ELR (cell line): Measurements from ENCODE around the gene ZIC5.
"Not testable (repeated sequence)": the region's sequence is repeated elsewhere in the genome, so short reads cannot be mapped to it uniquely, and the experiment has no call there.

Source experiments
- DNase-seq: peaks from one replicate; pipeline ENCODE4 v3.0.0-alpha.2; 2015; ENCODE audit warnings: low read depth

ZIC5 gene

DNA sequence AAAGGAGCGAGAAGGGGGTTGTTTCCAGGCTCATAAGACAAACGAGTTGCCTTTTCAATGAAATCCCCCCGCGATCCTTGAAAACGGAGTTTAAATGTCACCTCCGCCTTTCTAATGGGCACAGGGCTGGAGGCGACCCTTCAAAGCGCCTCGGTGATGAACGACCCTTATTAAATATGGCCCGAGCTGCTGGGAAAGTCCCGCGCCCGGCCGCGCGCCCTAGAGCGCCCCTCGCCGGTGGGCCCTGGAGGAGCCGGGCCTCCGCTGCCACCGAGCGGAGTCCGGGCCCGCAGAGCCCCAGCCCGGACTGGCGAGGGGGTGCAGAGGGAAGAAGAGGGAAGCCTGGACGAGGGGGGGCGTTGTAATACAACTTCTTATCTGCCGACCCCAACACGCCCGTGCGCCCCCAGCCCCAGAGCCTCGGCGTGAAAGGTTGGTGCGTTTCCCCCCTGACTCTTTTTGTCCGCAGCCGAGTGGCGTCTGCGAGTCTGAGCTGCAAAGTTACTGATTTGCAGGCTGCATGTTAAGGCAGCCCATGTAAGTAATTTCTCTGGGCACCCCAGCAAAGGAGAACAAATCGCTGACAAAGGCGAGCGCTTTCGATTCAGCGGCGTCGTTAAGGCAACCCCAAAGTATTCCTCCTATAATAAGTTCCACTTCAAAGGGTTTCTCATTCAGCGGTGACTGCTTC is 11.9 kb downstream of the ZIC5 start:
- no peak for DNase-seq

DNA sequence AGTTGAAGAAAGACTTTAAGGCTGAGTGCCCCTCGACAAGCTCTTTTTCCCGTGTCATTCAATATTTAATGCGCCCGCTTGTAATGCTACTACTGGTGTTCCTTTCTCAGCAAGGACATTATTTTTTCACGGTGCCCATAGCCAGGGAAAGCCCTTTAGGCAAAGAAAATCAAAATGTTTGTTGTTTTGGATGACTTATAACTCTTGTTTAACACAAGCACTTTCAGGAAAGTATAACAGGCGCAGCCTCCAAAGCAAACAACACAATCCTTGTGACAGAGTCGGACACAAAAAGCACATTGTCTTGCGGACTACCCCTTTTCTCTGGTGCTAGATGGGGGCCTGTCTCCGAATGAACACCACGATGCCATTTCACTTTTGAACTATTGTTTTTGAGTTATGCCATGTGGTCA is 12.4 kb downstream of the ZIC5 start:
- no peak for DNase-seq

DNA sequence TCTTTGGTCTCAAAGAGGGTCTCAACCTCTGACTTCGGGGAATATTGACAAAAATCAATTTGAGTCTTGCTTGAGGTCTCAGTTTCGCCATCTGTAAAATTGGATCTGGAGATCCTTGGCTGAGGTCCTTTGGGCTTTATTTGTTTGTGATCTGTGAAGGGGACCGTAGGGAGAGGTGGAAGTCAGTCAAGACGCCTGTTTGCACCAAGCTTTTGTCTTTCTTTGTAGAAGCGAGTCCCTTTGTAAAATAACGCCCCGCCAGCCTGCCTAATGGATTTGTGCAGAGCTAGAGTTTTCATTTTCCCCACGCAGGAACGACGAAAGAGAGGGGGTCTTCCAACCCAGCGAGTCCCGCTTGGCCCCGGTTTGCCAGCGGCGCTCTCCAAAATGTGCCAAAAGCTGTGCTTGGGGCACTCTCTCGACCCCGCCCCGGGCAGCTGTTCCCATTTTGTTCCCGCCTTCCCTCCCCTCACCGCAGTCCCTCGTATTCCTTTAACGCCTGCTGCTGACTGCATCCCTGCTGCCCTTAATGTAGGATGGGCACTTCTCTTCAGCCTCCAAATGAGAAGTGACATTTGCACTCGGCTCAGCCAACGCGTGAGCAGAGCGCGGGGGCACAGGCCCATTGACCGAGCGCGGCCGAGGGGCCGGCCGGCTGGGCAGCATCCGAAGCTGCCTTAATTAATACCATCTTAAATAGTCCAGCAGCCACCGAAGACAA is 13.0 kb downstream of the ZIC5 start:
- DNase-seq: no peak

DNA sequence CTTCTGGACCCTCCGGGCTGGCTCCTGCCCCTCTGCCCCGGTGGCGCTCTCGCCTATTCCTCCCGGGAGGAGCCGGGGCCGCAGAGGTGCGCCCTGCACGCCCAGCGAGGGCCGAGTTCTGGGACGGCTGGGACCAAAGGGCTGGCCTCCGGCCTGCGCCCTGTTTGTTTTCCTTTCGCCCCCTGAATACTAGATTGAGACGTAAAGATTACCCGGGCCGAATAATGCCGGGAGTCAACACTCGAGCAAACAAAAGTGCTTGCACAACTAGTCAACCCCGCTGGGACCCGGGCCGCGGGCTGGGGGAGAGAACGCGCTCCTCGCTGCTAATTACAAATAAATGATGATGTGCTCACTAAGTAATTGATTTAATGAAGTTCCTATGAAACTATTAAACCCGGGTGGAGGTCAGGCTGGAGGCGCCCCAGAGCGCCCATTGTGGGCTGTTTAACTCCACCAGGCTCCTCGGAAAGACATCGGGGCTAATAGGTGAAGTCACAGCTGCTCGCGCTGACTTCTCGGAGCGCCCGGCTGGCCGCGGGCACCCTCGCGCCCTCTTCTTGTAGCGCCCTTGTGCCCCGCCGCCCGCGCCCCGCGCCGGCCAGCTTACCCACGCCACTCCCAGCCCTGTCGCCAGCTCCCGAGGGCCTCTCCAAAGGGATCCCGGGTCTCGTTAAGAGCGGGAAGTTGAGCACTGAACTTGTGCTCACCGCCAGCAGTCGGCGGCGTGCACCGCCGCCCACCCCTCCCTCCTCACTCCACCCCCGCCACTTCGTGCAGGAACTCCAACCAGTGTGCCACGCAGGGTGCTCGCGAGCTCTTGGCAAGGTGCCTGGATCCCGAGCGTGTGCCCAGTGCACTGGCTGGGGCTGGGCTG is 14.9 kb downstream of the ZIC5 start:
- DNase-seq: no peak

- no peak for DNase-seq
Observed at GRCh38 chr13:99955747-99956472, 15.7 kb downstream of the ZIC5 start.

DNA sequence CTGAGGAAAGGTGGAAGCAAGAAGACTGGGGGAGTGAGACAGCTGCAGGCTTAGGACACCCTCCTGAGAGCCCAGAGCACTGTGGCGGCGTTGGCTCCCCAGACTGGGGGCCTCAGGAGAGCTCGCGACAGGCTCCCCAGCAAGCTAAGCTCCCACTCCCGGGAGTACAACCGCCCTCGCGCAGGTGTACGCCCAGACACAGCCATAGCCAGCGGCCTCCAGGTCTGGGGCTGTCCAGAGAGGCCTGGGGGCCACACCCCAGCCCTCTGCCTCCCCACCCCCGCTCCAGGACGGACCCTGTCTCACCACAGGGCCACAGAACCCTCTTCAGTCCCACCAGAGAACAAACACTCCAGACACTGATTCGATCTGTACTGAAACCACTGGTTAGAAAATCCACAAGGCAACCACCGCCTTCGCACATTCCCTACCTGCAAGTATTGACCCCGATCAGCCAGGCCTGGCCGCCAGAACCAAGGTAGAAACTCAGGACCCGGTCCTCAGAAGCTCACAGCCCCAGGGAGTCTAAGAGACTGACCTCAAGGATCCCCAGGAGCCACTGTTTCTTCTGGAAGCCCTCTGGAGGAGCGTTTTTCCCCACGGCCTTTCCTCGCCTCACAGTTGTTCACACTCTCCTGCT is 16.3 kb downstream of the ZIC5 start:
- DNase-seq: no peak

DNA sequence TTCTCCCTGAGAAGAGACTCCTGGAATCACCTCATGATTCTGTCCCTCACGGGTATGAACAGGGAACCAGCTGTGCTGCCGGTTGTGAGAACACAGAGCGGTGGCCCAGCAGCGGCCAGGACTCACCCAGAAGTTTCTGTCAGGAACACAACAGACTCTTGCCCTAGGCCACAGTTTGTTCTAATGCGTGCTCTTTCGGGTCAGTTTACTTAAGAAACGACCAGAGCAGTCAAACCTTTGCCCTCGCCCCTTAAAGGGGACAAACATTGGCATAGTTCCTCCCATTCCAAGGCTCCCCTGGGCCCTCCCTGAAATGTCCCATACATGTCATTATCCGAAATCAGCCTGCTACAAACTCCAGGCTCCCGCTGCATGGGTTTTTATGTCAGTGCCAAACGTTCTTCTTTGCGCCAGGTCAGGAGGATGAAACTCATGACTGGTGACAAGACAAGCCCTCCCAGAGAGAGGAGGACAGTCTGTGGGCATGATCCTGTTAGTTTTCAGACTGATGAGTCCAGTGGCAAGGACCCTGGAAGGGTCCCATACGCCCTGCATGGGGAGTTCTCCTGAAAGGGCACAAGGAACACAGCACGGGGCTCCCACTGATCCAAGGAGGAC is 18.3 kb downstream of the ZIC5 start:
- no peak for DNase-seq

- DNase-seq: not testable (repeated sequence)
Observed at GRCh38 chr13:99951666-99952065, 19.9 kb downstream of the ZIC5 start.

DNA sequence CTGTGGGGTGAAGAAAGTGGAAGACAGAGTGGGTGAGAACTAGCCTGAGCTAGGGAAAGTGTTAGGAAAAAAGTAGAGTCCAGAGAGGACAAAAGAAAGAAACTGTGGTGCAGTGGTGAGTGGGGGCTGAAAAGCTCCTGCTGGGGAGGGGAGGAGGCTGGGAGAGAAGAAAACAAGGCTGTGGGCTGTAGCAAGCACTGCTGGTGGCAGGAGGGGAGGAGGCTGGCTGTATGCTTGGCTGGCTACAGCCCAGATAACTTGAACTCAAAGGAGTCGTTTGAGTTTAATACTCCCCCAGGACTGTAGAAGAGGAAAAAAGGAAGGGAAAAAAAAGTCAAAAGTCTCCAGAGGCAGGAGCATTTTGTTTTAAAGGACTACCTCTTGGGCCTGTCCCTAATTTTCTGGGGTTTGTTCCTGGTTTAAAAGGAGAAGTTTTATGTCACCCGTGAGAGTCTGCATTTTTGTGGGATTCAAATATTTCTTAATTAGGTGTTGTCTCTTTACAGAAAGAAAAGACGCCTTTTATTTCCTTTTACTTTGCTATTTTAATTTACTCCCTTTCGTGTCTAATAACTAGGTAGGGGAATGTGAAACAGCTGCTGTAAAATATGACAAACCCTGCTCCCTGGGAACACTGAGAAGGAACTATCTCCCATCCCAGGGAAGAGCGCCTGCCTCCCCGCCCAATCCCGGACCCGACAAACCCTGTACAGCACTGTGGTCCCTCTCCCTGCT is 21.7 kb downstream of the ZIC5 start:
- DNase-seq: no peak

DNA sequence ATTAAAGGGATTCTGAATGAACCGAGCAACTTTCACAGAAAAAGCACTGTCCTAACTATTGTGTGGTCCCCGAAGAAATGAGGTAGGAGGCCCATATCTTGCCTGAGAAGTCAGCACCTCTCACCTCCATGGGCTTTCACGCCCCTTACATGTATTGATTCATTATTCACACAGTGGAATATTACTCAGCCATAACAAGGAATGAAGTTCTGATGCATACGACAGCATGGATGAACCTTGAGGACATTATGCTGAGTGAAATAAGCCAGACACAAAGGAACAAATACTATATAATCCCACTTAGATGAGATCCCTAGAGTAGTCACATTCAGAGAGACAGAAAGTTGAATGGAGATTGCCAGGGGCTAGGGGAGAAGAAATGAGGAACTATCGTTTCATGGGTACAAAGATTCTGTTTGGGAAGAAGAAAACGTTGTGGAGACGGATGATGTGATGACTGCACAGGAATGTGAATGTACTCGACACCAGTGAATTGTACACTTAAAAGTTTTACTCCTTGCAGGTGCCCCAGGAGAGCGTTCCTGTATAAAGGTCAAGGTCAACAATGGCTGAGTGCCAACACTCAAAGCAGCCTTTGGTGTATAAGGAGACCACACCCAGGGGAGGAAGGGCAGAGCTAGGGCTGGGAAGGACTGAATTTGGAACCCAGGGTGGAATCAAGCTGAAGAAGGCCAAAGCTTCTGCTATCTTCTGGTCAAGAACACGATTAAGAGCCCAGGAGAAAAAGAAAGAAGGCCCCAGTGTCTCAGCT is 22.5 kb downstream of the ZIC5 start:
- no peak for DNase-seq

DNA sequence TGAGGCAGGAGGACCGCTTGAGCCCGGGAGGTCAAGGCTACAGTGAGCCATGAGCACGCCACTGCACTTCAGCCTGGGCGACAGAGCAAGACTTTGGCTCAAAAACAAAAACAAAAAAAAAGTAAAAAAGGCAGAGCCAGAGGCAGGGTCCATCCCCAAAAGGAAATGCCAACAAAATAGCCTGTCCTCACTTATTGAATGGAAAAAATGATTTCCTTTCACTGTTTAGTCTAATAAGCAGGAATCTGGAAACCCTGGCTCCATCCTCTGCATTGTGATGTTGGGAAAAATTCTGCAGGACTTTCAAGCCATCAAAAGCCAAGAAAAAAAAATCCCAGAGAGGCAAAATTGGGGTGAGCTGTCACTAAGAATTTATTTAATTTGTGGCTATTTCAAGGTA is 23.2 kb downstream of the ZIC5 start:
- no peak for DNase-seq

DNA sequence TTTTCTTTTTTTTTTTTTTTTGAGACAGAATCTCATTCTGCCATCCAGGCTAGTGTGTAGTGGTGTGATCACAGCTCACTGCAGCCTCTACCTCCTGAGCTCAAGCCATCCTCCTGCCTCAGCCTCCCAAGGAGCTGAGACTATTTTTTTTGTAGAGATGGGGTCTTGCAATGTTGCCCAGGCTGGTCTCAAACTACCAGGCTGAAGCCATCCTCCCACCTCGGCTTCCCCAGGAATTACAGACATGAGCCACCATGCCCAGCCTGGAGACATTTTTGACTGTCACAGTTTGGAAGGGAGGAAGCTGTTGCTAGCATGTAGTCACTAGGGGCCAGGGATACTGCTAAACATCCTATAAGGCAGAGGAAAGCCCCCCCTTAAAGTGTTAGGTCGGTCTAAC is 23.9 kb downstream of the ZIC5 start:
- DNase-seq: no peak

DNA sequence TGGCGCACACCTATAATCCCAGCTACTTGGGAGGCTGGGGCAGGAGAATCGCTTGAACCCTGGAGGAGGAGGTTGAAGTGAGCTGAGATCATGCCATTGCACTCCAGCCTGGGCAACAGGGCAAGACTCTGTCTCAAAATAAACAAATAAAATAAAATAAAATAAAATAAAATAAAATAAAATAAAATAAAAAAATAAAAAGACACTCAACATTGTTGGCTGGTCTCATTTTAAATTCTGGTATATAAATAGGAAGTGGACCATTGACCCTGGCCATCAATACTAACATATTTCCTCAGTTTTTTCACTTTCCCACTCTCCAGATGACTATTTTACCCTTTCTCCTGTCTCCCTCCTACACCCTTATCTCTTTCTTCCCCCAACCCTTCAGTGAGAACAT is 26.1 kb downstream of the ZIC5 start:
- not testable (repeated sequence) for DNase-seq

GRCh38 chr13:99944606-99945005 is 27.0 kb downstream of the ZIC5 start:
- DNase-seq: no peak

- no peak for DNase-seq
Observed at GRCh38 chr13:99944102-99944501, 27.5 kb downstream of the ZIC5 start.

DNA sequence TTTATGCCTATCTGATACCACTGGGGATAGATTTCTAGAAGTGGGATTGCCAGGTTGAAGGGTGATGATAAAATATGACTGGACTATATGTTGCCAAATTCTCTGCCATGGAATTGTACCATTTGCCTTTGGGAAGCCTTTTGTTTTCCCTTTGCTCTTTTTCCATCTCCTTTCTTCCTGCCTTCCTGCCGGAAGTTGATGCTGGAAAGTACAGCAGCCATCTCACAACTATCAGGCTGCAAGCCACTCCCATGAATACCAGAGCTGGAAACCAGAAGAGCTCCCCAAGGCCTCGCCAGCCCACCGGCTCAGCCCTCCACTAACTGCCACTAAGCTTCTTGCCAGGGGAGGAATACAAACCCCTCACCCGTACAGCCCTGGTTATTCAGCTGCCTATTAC is 29.7 kb downstream of the ZIC5 start:
- no peak for DNase-seq

DNA sequence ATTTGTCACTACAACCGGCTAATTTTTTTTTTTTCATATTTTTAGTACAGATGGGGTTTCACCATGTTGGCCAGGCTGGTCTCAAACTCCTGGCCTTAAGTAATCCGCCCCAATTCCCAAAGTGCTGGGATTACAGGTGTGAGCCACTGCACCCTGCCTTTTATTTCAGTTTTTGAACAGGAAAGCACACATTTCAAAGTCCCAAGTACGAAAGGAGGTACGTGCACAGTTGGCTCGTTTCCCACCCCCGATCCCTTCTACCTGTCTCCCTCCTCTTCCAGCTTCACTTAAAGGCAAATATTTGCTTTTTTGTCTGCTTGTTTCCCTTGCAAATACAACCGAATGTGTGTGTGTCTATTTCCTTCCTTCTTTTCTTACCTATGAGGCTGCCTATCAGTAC is 30.5 kb downstream of the ZIC5 start:
- DNase-seq: no peak

DNA sequence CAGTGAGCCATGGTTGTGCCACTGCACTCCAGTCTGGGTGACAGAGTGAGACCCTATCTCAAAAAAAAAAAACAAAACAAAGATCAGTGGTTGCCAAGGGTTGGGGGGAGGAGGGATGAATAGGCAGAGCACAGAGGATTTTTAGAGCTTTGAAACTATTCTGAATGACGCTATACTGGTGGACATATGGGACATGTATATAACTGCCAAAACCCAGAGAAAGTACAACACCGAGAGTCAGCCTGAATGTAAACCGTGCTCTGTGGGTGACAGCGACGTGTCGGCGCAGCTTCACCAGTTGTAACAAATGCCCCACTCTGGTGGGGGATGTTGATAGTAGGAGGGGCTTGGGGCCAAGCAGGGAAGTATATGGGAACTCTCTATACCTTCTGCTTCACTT is 32.9 kb downstream of the ZIC5 start:
- no peak for DNase-seq

GRCh38 chr13:99935772-99936171 is 35.8 kb downstream of the ZIC5 start:
- DNase-seq: no peak

DNA sequence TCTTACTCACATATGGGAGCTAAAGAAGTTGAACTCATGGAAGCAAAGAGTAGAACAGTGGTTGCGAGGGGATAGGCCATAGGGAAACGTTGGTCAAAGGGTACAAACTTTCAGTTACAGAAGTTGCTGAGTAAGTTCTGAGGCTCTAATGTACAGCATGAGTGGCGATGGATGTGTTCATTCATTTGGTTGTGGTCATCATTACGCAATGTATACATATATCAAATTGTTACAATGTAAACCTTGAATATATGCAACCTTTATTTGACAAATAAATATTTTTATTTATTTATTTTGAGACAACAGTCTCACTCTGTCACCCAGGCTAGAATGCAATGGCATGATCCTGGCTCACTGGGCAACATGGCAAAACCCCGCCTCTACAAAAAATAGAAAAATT is 38.7 kb downstream of the ZIC5 start:
- DNase-seq: no peak
